ENCODE results near the gene PDXK. TPM values are rescaled to one million over a fixed set of nuclear protein-coding genes. Genes with fewer than 3 reads are reported as not detected.

Gene PDXK
- total and polyA plus RNA-seq, 2 of the 8 experiments (the other 6 are each of a cell fraction or from before 2014, with no cell fraction given) = 78.0 to 112 TPM

DNA sequence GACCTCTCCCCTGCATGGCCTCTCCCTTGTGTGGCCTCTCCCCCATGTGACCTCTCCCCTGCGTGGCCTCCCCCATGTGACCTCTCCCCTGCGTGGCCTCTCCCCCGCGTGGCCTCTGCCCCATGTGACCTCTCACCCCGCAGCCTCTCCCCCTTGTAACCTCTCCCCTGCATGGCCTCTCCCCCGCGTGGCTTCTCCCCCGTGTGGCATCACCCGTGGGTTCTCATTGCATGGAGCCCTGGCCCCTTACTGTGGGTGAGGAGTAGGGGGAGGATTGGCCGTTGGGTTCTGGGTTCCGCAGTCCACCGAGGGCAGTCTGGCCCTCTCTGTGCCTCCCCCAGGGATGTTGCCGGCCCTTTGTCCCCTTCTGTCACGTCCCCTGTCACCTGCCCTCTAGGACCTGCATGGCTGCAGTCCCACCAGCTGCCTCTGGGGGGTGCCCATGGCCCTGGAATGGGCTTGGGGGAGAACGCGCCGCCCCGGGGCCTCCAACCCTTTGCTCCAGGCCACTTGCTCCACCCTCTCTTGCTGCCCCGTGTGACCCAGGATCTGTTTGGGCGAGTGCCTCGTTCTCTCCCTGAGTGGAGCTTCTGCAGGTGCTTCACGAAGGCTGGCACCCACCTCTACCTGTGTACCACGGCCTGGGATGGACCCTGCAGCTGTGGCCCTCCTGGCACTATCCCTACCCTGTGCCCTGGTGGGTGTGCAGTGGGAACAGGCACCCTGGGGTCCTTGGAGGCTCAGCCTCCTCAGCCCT is 91.8 kb downstream of the PDXK start:
- no peaks in the 10 kb centered on the region for H3K27me3 ChIP-seq (replicated peaks in 1 of 4; ENCODE audit: control insufficient read depth in 3 of 4, extremely low read depth in 1 of 4, insufficient read depth in 3 of 4, low read length in 3 of 4)
- peaks cover 0 to 15% (median 12%) of the 10 kb centered on the region in 4 experiments; a peak in 6 of 7 replicates for H3K4me1 ChIP-seq (replicated peaks in 1 of 4; ENCODE audit: control insufficient read depth in 3 of 4, insufficient read depth in 4 of 4, low read length in 3 of 4)
- H3K9ac ChIP-seq (replicated peaks in 1 of 4; ENCODE audit: extremely low read depth in 1 of 4, low read depth in 3 of 4, low read length in 3 of 4) = no peak overlapping the region; a peak in 1 of 7 replicates
- no peaks in the 10 kb centered on the region for H3K79me2 ChIP-seq (ENCODE audit: control insufficient read depth in 1 of 2, insufficient read depth in 2 of 2, low read length in 2 of 2)
- H2BK20ac ChIP-seq (ENCODE audit: low read length) = 0 out of 2 replicates have a peak overlapping the region, but pooled peaks have one; percentile 21
- peaks cover 2% of the 10 kb centered on the region; the same call in 1 of the 2 replicates for H3K23me2 ChIP-seq (ENCODE audit: low read depth, low read length)
- POLR2A ChIA-PET (ENCODE audit: partially characterized antibody) = interaction anchor here (0.8 to 8.4 kb wide), 8 partner anchors 8 to 97 kb away, joined by 3 to 80 read pairs (median 4); partner anchors contain the start of gene RRP1
- H2AFZ ChIP-seq (ENCODE audit: low read length) = no peak overlapping the region
- H3K23ac ChIP-seq (ENCODE audit: insufficient read length) = no peak overlapping the region
- no peak overlapping the region; the same call in 1 of the 2 replicates for H4K8ac ChIP-seq (ENCODE audit: extremely low read depth, insufficient read depth, low read length)
- H2BK12ac ChIP-seq (ENCODE audit: low read depth, low read length) = peak overlapping the region; percentile 50; the same call in 1 of the 2 replicates
- no peak overlapping the region for H3K27ac ChIP-seq (ENCODE audit: low read depth, low read length)
- H2BK120ac ChIP-seq (replicated peaks; ENCODE audit: low read depth, low read length) = no peak overlapping the region
- FAIRE-seq (no peak), DNase-seq (ENCODE audit: low read depth in 1 of 2, low spot score in 2 of 2) (peak; percentile 41 to 100)
- H4K91ac ChIP-seq (replicated peaks; ENCODE audit: insufficient read length, low read length) = peak overlapping the region; percentile 6
- peak overlapping the region; percentile 11; the same call in 1 of the 2 replicates for H3K18ac ChIP-seq (ENCODE audit: extremely low read depth, low read length)
- H3K4me3 ChIP-seq (ENCODE audit: extremely low read depth in 1 of 4, insufficient read depth in 2 of 4, low read depth in 3 of 4, low read length in 4 of 4) = no peak overlapping the region; a peak in 1 of 8 replicates
- H3K36me3 ChIP-seq (ENCODE audit: control insufficient read depth in 2 of 4, insufficient read depth in 4 of 4, low read length in 3 of 4) = no peaks in the 10 kb centered on the region; a peak in 2 of 8 replicates
- no peak overlapping the region for H3K4ac ChIP-seq (replicated peaks; ENCODE audit: insufficient read length, low read depth, low read length)
- no peak overlapping the region for H3K14ac ChIP-seq (ENCODE audit: insufficient read length)
- no peaks in the 10 kb centered on the region for H3K79me1 ChIP-seq (ENCODE audit: low read depth, low read length)
- peak overlapping the region; percentile 96; the same call in 1 of the 2 replicates for H2BK15ac ChIP-seq (ENCODE audit: low read length)
- no peak overlapping the region for H3K56ac ChIP-seq (replicated peaks; ENCODE audit: insufficient read length, low read depth, low read length)
- H2BK5ac ChIP-seq (ENCODE audit: low read depth, low read length) = 0 out of 2 replicates have a peak overlapping the region, but pooled peaks have one; percentile 20
- CTCF ChIA-PET (ENCODE audit: partially characterized antibody) = interaction anchor here (0.7 to 2.4 kb wide), 34 partner anchors 9 to 257 kb away, joined by 3 to 15 read pairs (median 4); no protein-coding TSS in a partner anchor
- no peak overlapping the region for H2AK5ac ChIP-seq (ENCODE audit: low read depth, low read length)
- H3K9me3 ChIP-seq (ENCODE audit: insufficient read depth in 2 of 2, low read depth in 1 of 2, low read length in 1 of 2) = no peaks in the 10 kb centered on the region
- 42% methylated on average over 18 of the region's 23 CpGs; no CpG with 5 or more reads in 1 of the 2 experiments for WGBS, 2 experiments (ENCODE audit: extremely low coverage in 1 of 2, insufficient coverage in 1 of 2, insufficient read length in 1 of 2, insufficient replicate concordance in 2 of 2, low coverage in 1 of 2, low lambda C conversion rate in 2 of 2, missing lambda C conversion rate in 1 of 2)
- peak overlapping the region in 1 of 2 experiments; percentile 42; a peak in 3 of 4 replicates for H3K4me2 ChIP-seq (ENCODE audit: insufficient read depth in 1 of 2, low read depth in 2 of 2, low read length in 2 of 2)
- H4K20me1 ChIP-seq (replicated peaks in 1 of 2; ENCODE audit: control insufficient read depth in 1 of 2, insufficient read depth in 2 of 2, low read length in 2 of 2) = peaks cover 0 to 2% of the 10 kb centered on the region in 2 experiments
- H4K5ac ChIP-seq (ENCODE audit: insufficient read length, low read depth, low read length) = no peak overlapping the region
- TF ChIP-seq RAD21 (IDR thresholded peaks at IDR 0.05 in 1 of 2, conservative IDR thresholded peaks at IDR 0.05 in 1 of 2; ENCODE audit: low read depth in 2 of 2, low read length in 2 of 2) (peak; percentile 97 to 99), CEBPB (IDR thresholded peaks at IDR 0.05; ENCODE audit: low read depth, low read length) (no peak), KDM1A (IDR thresholded peaks at IDR 0.05; ENCODE audit: borderline replicate concordance, low read length) (peak; percentile 47; the same call in 1 of the 2 replicates), USF2 (IDR thresholded peaks at IDR 0.05; ENCODE audit: low read length) (peak; percentile 9; the same call in 1 of the 2 replicates), MAX (IDR thresholded peaks at IDR 0.05) (0 out of 2 replicates have a peak, but pooled peaks have one; percentile 5)

Data from H1 (cell line).